Measurements from ENCODE around the gene NES.

Gene NES

DNA sequence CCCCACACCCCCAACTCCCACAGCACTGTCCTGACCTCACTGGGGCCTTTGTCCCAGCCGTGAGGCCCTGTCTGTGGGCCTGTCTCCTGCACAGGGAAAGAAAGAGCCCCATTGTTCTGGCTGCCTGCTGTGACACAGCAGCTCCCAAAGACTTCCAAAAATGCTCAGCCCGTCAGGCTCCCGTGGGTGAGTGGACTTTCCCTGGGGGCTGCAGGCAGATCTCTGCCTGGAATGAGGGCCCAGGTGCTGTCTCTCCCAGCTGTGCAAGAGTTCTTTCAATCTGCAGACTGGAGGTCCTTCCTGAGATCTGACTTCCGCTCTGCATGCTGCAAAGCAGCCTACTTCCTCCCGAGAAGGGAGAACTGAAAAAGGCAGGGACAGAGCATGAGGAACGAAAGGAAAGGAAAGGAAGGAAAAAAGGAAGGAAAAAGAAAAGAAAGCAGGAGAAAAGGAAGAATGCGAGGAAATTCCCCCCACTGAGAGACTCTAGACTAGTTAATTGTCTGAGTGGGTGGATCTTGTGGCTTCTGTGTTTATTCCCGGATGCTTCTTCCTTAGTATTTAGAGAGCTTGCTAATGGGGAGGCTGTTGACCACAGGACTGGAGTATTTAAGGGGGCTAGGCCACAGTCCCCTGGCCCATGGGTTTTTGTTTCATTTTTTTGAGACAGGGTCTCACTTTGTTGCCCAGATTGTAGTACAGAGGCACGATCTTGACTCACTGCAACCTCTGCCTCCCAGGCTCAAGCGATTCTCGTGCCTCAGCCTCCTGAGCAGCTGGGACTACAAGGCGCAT, 15.0 kb downstream of the NES start:
- peak; percentile 46 to 73 (median 66) for DNase-seq

DNA sequence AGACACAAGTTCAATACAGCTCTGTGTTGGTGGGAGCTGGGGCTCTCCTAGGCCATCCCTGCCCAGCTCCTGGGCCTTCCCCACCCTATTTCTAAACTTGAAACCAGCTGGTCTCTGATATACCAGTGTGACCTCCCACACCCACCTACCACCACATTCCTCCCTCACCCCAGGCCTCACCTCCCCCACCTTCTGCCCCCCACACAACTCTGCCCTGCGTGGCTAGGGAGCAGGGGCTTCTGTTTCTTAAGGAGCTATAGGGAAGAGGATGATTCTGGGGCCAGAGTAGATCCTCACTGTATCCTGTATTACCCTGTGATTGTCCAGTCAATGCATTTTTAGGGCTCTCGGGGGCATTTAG, 16.5 kb downstream of the NES start:
- no peak for DNase-seq

DNA sequence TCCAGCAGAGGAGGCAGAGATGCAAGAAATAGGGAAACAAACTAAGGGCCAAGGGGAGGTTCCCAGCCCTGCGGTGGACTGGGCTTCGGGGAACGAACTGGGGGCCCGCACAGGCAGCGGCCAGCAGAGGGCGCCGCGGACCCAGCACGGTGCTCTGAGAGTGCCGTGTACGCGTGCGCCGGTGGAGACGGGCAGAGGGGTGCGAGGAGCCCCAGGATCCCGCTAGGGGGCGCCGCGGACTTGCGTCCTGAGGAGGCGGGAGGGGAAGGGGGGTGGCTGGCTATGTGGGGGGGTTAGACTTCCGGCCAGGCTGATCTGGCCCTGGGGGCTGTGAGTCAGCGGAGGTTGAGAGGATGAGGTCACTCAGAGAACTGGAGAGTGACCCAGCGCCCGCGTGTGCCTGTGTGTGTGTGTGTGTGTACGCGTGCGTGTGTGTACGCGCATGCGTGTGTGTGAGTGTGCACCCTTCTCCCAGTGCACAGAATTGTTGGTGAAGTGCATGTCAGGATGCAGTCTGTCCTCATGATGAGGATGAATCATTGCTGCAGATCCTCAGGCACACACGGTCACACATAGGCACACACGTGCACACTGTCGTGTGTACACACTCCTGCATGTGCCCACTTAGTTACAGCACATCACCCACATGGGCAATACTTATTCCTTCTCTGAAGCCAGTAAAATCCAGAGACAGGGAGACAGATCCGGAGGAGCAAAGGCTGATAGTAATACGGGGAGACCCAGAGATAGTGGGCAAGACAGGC, 17.0 kb downstream of the NES start:
- DNase-seq, result peak; percentile 97 to 98 (median 98)

DNA sequence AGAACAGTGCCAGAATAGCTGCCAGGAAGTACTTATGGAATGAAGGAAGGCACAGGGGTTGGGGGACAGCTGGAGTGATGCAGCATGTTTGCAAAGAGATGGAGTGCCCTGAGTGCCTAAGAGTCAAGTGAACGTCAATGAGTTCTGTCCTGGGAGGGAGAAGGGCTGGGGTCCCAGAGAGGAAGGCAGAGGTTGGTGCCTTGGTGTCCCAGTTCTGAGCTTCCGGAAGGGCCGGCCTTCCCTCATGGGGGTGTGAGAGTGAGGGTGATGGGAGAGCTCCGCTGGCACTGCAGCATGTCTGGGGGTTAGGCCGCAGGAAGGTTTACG, 17.6 kb downstream of the NES start:
- no peak for DNase-seq

DNA sequence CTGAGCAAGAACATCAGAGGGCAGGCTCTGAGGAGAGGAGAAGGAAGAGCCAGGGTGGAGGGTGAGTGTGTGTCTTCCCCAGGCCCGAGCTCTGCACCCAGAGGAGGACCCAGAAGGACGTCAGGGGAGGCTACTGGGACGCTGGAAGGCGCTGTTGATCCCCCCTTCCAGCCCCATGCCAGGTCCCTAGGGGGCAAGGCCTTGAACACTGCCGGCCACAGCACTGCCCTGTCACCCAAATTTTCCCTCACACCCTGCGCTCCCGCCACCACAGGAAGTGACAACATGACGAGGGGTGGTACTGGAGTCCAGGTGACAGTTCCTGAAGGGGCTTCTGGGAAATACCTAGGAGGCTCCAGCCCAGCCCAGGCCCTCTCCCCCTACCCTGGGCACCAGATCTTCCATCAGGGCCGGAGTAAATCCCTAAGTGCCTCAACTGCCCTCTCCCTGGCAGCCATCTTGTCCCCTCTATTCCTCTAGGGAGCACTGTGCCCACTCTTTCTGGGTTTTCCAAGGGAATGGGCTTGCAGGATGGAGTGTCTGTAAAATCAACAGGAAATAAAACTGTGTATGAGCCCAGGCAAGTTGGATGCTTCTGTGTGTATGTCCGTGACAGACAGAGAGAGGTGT, 18.1 kb downstream of the NES start:
- DNase-seq, result no peak

DNA sequence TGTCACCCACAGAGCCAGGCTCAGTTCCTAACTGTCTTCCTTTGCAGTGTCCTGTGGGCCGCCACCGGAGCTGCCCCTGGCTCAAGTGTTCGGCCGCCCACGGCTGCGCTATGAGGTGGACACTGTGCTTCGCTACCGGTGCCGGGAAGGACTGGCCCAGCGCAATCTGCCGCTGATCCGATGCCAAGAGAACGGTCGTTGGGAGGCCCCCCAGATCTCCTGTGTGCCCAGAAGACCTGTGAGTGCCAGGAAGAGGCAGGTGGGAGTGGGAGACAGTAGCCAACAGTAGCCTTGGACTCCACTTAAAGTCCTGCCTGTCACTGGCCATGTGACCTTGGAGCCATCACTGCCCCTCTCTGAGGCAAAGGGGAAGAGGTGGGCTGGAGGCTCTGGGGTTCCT, 18.7 kb downstream of the NES start:
- peak in 1 of 4 experiments; percentile 34 for DNase-seq

DNA sequence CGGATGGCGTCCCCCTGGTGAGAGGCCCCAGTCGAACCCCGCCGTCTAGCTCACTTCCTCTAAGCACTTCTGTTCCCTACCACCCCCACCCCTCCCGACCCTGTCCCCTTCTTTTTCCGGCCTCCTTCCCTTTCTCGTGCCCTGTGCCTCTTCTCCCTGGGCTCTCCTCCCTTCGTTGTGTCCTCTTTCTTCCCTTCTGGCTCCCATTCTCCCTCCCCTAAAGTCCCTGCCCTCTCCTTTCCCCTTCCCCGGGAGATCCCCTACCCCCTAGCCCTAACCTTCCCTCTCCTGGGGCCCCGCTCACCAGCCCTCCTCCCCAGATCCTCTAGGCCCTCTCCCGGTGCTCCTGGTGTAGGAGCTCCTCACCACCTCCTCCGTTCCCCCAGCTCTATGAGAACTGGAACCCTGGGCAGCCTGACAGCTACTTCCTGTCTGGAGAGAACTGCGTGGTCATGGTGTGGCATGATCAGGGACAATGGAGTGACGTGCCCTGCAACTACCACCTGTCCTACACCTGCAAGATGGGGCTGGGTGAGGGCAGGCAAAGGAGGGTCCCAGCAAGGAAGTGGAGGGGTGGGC, 19.4 kb downstream of the NES start:
- peak in 3 of 4 experiments; percentile 32 to 40 (median 34) for DNase-seq

DNA sequence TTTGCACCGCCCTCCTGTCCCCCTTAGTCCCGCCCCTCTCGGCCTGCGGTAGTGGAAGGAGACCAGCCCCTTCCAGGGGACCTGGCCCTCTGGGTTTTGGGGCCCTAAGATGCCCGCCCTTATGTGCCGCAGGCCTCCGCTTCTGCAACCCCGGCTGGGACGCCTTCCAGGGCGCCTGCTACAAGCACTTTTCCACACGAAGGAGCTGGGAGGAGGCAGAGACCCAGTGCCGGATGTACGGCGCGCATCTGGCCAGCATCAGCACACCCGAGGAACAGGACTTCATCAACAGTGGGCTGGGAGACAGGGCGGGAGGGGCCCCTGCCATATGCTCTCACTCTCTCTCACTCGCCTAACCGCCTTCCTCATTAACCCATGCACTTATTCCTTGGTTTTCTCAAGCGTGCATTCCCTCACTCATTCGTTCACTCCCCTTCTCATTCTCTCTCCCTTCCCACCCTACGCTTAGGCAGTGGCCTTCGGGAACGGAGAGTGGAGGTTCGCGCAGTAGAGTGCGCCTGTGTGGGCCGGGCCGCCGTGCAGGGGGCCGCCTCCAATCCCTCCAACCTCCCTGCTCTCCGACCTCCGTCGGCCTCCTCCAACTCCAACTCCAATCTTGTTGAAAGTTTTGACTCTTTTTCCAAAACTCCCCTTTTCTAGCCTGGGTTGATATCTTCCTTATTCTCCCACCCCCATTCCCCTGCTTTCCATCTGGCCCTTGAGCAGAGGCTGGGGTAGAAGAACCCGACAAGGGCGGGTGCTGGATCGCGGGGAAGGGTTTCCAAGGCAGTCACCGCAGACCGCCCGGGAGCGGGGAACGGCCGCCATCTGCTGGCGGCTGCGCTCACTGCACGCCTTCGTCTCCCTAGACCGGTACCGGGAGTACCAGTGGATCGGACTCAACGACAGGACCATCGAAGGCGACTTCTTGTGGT, 20.1 kb downstream of the NES start:
- peak; percentile 70 to 85 (median 76) for DNase-seq

DNA sequence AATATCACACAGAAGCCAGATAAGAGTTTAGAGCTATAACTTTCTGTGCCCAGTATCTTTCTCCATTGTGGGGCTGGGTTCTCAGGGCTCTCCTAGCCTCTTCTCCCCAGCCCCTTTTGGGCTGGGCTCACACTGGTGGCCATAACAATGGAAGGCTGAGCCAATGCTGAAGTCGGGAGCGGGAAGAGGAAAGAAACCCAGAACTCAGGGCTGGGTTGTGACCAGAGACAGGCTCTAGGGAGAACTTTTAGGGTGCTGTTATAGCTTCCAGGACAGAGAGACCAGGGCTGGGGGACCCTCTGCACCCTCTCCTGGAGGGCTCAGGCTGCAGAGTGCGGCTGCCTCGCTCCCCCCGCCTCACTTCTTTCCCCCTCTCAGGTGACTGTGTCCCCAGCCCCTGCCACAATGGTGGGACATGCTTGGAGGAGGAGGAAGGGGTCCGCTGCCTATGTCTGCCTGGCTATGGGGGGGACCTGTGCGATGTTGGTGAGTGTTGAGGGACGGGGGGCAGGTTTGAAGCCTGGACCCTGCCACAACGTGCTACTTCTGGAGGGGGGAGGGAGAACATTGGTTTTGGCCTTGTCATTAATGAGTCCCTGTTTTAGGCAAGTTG, 21.2 kb downstream of the NES start:
- no peak for DNase-seq

DNA sequence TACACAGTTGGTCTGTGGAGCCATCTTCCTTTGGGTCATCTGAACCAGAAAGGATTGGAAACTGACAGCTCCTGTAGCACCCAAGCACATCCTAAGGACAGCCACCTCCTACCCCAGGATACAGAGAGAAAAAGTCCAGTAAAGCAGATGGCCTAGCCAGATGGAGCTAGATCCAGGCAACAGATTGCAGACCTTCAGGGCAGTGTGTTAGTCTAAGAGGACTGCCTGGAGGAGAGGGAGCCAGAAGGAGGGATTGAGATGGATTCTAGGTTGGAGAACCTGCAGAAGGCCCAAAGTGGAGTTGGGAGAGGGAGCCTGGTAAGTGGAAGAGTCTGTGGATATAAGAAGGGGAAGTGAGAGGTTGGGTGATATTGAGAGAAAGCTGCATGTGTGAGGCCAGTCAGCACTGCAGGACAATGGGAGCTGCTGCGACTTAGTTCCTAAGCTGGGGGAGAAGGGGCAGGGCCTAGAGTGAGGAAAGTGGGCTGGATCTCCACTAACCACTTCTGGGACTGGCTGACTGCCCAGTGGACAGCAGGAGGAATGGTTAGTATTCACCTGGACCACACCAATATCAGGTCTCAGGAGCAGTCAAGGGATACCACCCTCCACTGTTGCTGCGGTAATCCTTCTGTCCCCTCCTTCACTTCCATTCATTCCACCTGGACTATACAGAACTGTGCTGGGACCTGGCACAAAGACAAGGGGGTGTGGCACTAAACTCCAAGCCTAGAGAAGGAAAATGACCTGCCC, 21.9 kb downstream of the NES start:
- DNase-seq, result no peak

DNA sequence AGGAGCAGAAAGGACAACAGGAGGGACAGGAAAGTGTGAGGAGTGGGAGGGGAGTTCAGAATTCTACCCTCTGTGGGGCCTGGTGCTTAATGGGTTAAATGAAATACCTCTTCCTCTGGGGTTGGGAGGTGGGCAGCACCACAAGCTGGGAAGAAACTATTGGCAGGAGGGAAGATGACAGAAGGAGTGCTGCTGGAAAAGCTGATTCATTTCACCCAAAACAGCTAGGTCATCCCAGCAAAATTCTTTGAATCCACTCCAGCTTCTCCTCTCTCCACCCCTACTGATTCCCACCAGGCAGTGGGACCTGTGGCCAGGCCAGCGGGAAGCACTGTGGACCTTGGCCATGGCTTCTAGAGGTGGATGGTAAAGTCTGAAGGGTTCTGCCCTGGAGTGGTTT, 22.5 kb downstream of the NES start:
- DNase-seq, result no peak

DNA sequence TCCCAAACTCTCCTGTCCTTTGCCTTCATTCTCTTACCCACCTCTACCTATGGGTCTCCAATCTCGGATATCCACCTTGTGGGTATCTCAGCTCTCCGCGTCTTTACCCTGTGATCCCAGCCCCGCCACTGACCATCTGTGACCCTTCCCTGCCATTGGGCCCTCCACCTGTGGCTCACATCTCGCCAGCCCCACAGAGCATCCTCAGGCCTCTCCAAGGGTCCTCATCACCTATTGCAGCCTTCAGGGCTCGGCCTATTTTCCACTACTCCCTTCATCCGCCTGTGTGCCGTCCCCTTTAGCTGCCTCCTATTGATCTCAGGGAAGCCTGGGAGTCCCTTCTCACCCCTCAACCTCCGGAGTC, 24.2 kb downstream of the NES start:
- no peak for DNase-seq

DNA sequence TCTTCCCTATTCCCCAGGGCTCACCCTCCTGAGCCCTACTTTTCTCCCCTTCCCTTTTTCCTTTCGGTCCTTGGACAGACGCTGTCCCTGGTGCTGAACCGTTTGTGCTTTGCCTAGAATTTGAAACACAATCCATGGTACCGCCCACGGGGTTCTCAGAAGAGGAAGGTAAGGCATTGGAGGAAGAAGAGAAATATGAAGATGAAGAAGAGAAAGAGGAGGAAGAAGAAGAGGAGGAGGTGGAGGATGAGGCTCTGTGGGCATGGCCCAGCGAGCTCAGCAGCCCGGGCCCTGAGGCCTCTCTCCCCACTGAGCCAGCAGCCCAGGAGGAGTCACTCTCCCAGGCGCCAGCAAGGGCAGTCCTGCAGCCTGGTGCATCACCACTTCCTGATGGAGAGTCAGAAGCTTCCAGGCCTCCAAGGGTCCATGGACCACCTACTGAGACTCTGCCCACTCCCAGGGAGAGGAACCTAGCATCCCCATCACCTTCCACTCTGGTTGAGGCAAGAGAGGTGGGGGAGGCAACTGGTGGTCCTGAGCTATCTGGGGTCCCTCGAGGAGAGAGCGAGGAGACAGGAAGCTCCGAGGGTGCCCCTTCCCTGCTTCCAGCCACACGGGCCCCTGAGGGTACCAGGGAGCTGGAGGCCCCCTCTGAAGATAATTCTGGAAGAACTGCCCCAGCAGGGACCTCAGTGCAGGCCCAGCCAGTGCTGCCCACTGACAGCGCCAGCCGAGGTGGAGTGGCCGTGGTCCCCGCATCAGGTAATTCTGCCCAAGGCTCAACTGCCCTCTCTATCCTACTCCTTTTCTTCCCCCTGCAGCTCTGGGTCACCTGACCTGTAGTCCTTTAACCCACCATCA, 24.8 kb downstream of the NES start:
- DNase-seq, result peak; percentile 72 to 88 (median 83)

DNA sequence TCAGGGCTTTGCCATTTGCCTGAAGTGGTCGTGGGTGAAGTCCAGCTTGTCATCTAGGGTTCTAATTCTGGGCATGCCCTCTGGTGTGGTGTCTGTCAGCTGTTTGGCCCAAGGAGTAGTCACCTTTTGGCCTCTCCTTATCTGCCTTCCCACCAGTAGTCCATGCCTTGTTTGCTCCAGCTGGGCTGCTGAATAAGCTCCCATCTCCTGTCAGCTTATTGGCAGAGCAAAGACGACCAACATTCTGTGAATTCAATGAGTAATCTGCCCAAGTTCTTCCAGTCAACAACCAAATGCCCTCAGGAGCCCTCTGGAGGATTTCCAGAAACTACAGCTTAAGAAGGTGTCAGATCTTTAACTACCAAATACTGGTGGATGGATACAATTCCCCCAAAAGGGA, 28.3 kb downstream of the NES start:
- no peak for DNase-seq

DNA sequence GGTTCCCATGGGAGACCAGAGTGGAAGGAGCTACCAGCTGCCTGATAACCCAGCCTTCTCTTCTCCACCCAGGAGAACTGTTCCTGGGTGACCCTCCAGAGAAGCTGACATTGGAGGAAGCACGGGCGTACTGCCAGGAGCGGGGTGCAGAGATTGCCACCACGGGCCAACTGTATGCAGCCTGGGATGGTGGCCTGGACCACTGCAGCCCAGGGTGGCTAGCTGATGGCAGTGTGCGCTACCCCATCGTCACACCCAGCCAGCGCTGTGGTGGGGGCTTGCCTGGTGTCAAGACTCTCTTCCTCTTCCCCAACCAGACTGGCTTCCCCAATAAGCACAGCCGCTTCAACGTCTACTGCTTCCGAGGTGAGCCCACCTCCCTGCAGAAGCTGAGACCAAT, 28.7 kb downstream of the NES start:
- no peak for DNase-seq

DNA sequence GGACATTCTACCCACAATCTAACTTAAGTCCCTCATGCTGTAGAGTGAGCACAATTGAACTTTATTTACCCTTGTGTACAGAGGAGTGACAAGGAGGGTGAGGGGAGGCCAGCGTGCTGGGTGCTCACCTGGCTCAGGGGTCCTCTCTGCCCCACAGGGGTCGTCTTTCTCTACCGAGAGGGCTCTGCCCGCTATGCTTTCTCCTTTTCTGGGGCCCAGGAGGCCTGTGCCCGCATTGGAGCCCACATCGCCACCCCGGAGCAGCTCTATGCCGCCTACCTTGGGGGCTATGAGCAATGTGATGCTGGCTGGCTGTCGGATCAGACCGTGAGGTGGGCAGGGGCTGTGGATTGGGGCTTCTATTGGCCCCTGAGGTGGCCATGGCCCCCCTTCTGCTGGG, 29.9 kb downstream of the NES start:
- no peak for DNase-seq

DNA sequence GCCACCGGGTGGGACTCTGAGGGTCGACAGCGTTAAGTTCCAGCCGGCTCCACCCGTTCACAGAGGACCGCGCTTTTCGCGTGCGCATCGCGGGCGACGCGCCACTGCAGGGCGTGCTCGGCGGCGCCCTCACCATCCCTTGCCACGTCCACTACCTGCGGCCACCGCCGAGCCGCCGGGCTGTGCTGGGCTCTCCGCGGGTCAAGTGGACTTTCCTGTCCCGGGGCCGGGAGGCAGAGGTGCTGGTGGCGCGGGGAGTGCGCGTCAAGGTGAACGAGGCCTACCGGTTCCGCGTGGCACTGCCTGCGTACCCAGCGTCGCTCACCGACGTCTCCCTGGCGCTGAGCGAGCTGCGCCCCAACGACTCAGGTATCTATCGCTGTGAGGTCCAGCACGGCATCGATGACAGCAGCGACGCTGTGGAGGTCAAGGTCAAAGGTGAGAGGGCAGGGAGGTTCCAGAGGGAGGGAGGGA, 30.4 kb downstream of the NES start:
- DNase-seq, result no peak

DNA sequence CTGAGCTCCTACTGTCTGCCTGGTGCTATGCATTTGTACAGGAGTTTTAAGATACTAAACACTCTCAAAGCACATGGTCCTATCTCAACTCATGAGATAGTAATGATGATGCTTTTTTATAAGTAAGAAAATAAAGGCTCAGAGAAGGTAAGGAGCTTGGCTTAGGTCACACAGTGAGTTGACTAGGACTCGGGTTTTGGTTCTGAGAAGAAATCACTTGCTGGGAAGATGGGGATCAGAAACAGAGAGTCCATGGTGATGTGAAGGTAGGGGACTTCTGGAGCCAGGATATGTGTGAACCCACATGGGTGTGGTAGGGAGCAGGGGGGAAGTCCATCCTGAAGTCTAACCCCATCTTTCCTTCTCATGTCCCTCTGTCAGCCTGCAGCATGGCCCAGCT, 31.5 kb downstream of the NES start:
- DNase-seq, result no peak

DNA sequence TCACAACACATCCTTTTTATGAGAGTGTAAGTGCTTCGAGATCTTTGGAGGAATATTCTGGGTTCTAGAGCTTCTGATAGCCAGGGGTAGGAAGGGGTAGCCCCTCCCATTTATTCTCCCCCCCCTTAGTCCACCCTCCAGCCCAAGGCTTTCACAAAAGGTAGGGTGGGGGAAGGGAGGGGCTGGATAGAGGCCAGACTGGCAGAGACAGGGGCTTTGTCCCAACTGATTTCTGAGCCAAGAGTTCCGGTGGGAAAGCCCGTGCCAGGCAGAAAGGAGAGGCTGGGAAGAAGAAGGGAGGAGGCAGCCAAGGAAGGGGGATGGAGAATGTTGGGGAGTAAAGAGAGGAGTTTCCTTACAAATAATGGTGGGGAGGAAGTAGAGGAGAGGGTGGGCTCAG, 32.2 kb downstream of the NES start:
- DNase-seq, result no peak

DNA sequence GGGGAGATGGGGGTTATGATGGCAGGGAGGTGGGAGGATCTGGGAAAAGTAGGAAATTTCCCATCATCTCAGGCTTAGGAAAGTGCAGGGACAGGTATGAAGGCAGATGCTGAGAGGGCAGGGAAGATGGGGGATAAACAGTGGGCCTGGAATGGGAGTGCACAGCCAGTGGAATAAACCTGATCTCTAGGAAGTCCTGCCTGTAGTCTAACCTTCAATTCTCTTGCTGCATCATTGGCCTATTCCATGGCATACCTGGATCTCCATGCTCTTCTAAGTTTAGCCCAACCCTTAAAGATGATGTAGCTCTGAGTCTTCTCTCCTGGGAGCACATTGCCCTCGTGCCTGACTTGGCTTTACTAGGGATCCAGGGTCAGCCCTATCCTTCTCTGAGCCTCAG, 32.6 kb downstream of the NES start:
- no peak for DNase-seq
